Glomerular endothelial cell (primary cell): ENCODE results near the gene CRIM1. TPM values are rescaled to one million over a fixed set of nuclear protein-coding genes. Genes with fewer than 3 reads are reported as not detected.

Source experiments
- DNase-seq: peaks from one replicate; pipeline ENCODE4 v3.0.0-alpha.2; 2011; ENCODE audit warnings: low read depth, low spot score; ENCODE audit errors: extremely low read depth
- total RNA-seq: library from RNA; depleted of rRNA; stranded (reverse); fragments of >200 nt; gene quantifications from 2 replicates; pipeline ENCODE4 v1.2.3, GENCODE V29; 2015

CRIM1 gene
- total RNA-seq, 1 donor from 2014 or later = 618 TPM

DNA sequence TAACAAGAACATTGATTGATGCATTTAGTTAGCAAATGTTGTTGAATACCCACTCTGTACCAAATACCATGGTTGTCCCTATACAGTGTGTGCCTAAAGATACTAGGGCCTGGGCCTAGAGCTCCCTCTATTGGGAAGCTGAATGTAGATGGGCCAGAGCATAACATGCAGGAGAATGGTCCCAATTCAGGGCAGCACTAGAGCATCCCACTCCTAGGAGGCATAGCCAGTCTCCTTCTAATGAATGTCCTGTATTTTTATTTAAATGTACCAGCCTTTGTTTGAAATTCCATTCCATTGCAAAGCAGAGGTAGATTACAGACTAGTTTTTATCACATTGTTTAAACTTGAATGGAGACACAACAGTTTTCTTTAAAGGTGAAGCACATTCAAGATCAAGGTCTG, 151.8 kb downstream of the CRIM1 start:
- no peak for DNase-seq

DNA sequence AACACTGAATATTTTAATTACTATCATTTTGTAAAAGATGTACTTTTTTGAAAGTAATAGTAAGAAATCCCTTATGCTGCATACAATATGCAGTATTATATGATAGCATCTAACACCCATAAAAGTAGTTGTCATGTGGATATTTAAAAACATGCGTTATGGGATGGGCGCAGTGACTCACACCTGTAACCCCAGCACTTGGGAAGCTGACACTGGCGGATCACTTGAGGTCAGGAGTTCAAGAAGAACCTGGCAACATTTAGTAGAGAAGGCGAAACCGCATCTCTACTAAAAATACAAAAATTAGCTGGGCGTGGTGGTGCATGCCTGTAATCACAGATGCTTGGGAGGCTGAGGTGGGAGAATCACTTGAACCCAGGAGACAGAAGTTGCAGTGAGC, 153.5 kb downstream of the CRIM1 start:
- DNase-seq = no peak

DNA sequence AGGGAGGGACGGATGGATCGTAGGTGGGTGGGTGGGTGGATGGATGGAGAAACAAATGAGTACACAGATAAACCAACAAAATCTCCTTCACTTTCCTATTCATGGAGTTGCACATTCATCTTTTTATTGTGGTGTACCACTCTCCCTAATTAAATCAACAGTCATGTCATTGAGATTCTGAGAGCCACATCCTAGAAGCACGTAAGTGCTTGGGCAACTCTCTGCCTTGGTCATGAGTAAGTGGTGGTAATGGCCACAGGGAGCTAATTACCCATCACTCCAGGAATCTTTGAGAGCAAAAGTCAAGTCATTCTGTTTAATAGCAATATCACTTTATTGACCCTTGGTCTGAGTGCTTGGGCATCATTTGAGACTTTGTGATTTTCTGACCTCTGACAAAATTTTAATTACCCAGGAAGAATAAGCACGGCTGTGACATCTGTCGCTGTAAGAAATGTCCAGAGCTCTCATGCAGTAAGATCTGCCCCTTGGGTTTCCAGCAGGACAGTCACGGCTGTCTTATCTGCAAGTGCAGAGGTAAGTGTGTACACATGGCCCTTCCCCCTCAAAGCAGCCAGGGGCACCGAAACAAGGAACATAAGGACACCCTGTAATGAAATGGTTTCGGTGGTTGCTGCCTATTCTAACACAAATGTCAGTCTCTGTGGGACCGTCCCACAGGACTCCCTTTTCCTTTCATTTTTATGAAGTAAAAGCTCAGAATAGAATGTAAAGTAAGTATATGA, 156.5 kb downstream of the CRIM1 start:
- DNase-seq = no peak

DNA sequence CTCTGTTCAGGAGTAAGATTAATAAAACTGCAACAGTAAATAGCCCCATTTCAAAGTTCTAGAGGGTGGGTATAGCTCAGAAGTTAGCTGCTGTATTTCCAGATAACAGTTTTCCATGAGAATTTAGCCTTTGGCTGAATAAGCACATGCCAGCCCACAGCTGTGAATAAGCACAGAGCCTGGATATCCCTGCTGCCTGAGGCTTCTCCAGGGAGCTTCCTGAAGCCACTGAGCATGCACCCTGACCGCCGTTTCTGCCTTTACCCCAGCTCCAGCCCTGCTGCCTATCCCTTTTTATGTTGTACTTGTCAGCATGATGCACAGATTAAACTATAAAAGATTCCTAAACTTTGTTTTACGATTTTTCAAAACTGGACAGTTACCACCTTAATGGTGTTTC, 157.1 kb downstream of the CRIM1 start:
- DNase-seq = no peak

- no peak for DNase-seq
Measured at GRCh38 chr2:36513661-36514060, 158.1 kb downstream of the CRIM1 start.

DNA sequence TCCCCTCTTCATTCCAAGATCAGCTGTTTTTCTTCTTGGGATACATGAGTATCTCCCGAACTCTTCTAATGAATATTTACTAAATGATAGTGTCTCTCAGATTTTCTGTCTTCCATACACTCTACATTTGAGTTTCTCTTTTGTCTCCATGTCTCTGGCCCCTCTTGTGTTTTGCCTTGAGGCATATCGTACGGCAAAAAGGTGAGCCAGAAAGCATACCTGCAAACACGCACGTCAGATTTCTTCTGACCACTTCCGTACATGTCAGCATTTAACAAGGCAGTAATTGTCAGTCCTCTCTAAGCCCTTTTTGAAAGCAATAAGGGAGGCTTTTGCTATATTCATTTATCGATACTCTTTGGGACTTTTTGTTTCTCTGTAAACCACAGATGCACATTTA, 160.0 kb downstream of the CRIM1 start:
- no peak for DNase-seq

DNA sequence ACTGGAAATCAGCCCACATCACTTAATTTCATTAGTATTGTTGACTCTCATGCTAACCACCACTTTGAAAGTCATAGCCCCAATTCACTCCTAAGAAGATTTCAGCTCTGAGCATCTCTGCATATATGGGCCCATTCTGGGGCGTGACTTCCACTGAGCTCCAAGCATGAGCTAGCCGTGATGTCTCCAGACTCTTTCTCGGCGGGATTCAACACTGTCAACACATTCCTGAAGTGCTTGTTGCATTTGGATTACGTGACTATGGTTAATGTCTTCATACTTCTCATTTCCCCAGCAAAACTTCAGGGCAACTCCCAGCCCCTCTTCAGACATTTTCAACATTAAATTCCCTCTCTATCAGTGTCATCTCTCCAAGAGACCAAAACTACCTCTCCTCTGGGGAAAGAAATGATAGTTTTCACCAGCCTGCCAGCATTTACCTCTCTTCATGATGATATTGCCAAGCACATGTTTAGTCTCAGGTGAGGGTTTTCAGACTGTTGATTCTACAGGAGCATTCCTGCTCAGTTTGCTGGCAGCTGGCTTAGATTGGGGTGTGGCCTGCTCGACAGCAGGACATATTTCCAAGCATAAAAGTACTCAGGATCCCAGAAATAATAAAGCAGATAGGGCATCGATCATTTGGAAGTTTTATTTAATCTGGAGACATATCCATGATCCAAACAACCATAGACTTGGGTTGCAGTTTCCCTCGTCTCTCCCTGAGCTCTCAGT, 160.7 kb downstream of the CRIM1 start:
- no peak for DNase-seq

DNA sequence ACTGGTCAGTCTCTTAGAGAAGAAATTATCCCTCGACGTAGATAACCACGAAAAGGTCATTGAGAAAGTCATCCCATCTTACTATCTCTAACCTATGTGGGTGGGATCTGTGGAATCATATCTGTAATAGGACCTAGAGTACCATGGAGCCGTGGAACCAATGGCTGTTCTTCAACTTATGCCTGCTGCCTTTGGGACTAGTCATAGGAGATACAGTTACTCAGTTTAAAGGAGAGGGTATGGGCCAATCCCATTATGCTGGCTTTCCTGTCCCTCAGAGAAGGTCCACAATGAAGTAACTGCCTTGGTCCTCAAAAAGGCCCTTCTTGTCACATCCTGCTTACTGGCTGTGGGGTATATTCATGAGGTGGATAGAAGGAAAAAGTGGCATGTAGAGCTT, 164.9 kb downstream of the CRIM1 start:
- no peak for DNase-seq

DNA sequence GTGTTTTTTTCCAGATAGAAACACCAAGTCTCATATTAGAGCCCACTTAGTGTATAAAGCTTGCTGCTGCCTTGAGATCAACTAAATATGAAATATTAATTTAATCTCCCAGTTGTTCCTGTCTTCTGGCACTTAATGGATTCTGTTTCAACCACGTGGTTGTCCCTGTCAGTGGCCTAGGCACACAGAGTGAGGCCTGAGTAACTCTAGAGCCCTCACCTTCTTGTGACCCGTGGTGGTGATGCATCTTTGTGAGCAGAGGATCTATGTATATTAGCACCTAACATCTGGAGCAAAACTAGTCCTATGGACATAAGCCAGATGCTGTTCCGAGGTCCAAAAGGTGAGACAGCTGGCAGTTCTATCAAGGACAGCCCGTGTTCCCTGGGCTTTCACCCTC, 167.6 kb downstream of the CRIM1 start:
- DNase-seq = no peak

- DNase-seq = no peak
Measured at GRCh38 chr2:36525245-36525644, 169.7 kb downstream of the CRIM1 start.

DNA sequence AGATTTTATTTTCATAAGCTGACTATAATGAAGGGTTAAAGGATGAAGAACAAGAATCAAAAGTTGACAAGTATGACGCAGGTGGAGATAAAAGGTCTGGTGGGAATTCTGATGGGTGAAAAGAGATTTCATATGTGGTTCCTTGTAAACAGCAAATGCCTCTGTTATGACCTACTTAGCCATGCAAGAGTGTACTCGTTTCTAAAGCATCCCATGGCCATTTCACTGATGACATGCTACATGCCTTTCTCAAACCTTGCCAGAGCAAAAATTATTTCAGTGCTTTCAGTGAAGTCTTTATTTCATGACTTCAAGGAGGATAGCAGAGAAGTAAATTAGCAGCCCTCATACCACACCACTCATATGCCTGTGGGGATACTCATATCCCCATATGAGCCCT, 170.6 kb downstream of the CRIM1 start:
- no peak for DNase-seq

DNA sequence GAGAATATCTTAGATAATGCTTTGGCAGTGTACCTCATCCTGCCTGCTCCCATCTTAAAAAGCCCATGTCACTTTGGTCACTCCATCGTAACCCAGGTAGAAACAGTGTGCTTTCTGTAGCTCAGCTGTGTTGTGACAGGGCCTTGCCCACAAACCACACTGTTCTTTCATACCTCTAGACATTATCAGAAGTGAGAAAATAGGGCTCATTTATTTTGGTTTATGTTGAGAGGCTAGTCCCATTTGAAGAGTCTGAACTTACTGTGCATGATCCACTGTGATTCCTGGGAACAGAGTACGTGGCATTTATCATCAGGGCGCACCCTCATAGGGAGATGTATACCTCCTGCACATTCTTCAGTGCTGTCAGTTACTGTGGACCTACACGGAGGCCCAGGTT, 172.7 kb downstream of the CRIM1 start:
- DNase-seq = no peak

DNA sequence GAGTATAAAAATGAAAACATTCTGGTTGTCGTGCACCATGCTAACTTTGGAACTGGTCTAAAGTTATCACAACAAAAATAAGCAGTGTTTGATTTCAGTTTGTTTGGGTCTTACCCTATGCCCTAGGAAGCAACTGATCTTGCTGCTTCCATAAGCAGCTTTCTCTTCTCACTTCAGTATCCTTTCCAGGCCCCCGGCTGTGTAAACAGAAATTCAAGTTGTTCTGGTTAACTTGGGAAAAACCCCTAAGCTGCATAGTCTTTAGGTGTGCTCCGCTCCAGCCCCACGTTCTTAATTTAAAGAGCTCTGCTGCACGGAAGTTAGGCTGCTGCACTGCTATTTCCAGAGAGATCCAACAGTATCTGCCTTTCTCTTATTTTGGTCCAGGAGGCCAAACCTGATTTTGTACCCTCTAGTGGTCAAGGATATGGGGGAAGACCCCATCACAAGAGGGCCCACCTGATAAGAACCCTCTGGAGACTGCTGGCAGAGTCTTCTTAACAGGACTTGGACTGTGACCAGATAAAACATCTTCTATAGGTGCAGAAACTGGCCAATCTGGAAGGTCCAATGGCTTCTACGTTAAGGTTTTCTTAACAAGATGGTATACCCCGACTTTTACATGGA, 173.3 kb downstream of the CRIM1 start:
- no peak for DNase-seq

GRCh38 chr2:36530178-36530982, 174.8 kb downstream of the CRIM1 start:
- no peak for DNase-seq

DNA sequence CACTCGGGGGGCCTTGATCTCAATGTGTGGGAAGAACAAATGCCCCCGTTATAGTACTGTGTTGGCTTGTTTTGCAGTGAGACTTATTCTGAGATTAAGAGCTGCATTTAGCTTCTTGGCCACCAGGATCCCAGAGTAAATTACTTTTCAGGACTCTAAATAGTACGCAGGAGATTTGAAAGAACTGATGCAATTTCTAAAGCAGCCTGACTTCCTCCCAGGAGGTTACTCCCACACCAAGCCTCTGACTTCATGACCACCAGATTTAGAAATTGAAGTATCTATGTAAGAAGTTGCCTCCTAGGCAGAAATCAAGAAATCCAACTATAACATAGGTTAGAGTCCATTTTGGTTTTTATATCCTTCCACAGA, 175.4 kb downstream of the CRIM1 start:
- DNase-seq = no peak

- DNase-seq = no peak
Measured at GRCh38 chr2:36534275-36534799, 178.8 kb downstream of the CRIM1 start.

- no peak for DNase-seq
Measured at GRCh38 chr2:36535099-36535498, 179.5 kb downstream of the CRIM1 start.

DNA sequence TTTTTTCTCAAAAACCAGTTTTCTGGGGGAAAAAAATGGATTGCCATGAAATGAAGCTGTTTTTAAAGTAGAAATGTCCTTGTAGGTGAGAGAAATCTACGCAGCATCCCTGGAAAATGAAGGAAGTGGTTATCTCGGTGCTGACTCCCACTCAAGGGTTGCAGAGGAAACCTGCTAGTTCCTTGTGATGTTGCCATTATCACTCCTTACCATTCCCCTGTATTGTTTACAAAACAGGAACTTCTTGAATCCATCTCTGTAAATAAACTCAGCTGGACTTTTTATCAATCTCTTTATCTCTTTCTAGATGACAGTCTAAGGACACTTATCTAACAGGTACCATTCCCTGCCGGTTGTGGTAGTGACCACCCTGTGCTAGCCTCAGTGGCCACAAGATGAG, 181.2 kb downstream of the CRIM1 start:
- no peak for DNase-seq

- no peak for DNase-seq
Measured at GRCh38 chr2:36538335-36538734, 182.8 kb downstream of the CRIM1 start.

DNA sequence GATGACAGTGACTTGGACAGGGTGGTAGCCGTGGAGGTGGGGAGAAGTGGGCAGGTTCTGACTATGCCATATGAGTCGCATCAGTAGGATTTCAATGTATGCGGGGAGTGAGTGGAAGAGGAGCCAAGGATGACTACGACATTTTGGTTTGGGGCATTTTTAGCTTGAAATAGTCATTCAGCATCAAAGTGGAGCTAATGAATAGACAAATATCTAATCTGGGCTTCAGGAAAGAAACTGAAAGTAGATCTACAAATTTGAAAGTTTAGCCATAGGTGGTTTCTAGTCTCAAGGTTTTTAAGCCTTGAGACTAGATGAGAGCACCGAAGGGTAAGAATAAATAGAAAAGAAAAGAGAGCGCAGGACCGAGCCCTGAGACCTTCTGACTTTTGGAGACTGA, 184.1 kb downstream of the CRIM1 start:
- no peak for DNase-seq
